B cell (primary cell): ENCODE data around the gene HCFC1.

ENCODE experiments used
- EZH2 ChIP-seq: IDR thresholded peaks from 2 replicates; pipeline ENCODE4 v1.6.1; 2012; ENCODE audit warnings: borderline replicate concordance, low read depth, mild to moderate bottlenecking, moderate library complexity, low read length; ENCODE audit not compliant: insufficient read depth, poor library complexity, severe bottlenecking
- TF ChIP-seq, protein P1 (sequence below): fragments of 200-600 bp; IDR thresholded peaks from one replicate; pipeline ENCODE4 v1.8.0; 2022; ENCODE audit warnings: antibody characterized with exemption, mild to moderate bottlenecking

DNA sequence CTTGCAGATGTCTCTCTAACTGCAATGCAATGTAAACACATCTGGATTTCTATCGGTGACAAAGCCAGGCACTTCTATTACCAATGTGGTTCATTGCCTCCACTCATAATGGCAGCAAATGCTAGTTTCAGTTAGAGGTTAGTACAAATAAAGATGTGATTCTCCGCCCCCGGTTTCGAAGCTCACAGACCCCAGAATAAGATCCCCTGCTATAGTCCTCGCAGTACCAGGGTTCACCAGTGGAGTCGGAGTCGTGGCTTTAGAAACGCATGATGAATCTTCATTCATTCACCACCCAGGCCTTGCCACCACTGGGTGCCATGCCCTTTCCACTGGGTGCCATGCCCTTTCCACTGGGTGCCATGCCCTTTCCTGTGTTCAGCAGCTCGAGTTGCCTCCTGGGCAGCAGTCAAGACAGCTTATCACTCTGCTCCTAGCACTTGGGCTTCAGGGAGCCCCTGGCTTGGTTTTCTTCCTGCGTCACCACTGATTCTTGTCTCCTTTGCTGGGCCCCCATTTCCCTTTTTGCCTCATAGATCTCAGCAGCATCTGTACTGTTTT is 33.3 kb downstream of the HCFC1 start:
- TF ChIP-seq, protein P1, sequence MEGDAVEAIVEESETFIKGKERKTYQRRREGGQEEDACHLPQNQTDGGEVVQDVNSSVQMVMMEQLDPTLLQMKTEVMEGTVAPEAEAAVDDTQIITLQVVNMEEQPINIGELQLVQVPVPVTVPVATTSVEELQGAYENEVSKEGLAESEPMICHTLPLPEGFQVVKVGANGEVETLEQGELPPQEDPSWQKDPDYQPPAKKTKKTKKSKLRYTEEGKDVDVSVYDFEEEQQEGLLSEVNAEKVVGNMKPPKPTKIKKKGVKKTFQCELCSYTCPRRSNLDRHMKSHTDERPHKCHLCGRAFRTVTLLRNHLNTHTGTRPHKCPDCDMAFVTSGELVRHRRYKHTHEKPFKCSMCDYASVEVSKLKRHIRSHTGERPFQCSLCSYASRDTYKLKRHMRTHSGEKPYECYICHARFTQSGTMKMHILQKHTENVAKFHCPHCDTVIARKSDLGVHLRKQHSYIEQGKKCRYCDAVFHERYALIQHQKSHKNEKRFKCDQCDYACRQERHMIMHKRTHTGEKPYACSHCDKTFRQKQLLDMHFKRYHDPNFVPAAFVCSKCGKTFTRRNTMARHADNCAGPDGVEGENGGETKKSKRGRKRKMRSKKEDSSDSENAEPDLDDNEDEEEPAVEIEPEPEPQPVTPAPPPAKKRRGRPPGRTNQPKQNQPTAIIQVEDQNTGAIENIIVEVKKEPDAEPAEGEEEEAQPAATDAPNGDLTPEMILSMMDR = no peak
- no peak for TF ChIP-seq EZH2
